22Rv1 (cell line): ENCODE measurements around the gene TRMU.

Experiments used
- CTCF ChIP-seq: fragments of 450-650 bp; IDR thresholded peaks from 2 replicates; pipeline ENCODE4 v1.5.1; 2017; ENCODE audit warnings: mild to moderate bottlenecking
- ZFX ChIP-seq: fragments of 450-650 bp; IDR thresholded peaks from 2 replicates; pipeline ENCODE4 v1.6.1; 2017; ENCODE audit warnings: antibody characterized with exemption, borderline replicate concordance

GRCh38 chr22:46381142-46381541, 45.6 kb downstream of the TRMU start:
- no peak for TF ChIP-seq CTCF
- no peak for TF ChIP-seq ZFX
